ENCODE results near the gene ACSL5. TPM values are rescaled to one million over a fixed set of nuclear protein-coding genes. Genes with fewer than 3 reads are reported as not detected.

The ACSL5 gene
- total and polyA plus RNA-seq, 2 donors (not counting 1 experiment from before 2014, with no cell fraction given), result 31.5 to 36.2 TPM

DNA sequence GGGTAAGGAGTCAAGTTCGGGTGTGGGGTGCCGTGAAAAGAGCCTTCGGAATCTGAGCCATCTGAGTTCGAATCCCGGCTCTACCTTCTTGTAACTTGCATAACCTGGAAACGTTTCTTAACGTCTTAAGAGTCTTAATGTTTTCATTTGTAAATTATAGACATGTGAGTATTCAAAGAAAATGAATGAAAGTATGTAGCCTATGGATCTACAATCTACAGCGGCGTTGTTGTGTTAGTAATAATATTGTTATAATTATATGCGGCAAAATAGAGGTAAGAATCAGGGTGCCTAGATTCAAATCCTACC is 73.7 kb downstream of the ACSL5 start:
- peaks cover 46% of the 10 kb centered on the region for H3K4me1 Mint-ChIP-seq
- 0% methylated on average over 2 of the region's 10 CpGs for WGBS (ENCODE audit: insufficient coverage)
- DNase-seq (no peak), ATAC-seq (ENCODE audit: low read depth) (no peak)
- Histone ChIP-seq H4K20me1 (ENCODE audit: control insufficient read depth, insufficient read depth, low read length, poor library complexity, severe bottlenecking) (peaks cover 7% of the 10 kb centered on the region), H3K36me3 (replicated peaks in 1 of 2; ENCODE audit: control extremely low read depth in 1 of 2, control insufficient read depth in 1 of 2, extremely low read depth in 1 of 2, insufficient read depth in 2 of 2, low read length in 1 of 2) (peaks cover 0 to 13% of the 10 kb centered on the region in 2 experiments), H3K9me3 (ENCODE audit: control extremely low read depth in 1 of 3, control insufficient read depth in 2 of 3, insufficient read depth in 1 of 3, low read length in 2 of 3) (no peaks in the 10 kb centered on the region), H3K27me3 (replicated peaks in 1 of 4; ENCODE audit: control extremely low read depth in 1 of 4, control insufficient read depth in 3 of 4, insufficient read depth in 4 of 4, low read length in 3 of 4) (no peaks in the 10 kb centered on the region), H3K27ac (ENCODE audit: low read length in 2 of 2) (peak overlapping the region; percentile 74 to 84), H3K4me2 (replicated peaks; ENCODE audit: low read depth, low read length, poor library complexity, severe bottlenecking) (peak overlapping the region; percentile 91), H3K4me1 (ENCODE audit: control insufficient read depth in 2 of 2, insufficient read depth in 2 of 2, low read length in 2 of 2) (peaks cover 20 to 23% of the 10 kb centered on the region in 2 donors), H3K4me3 (ENCODE audit: control extremely low read depth in 1 of 5, extremely low read depth in 1 of 5, insufficient read depth in 1 of 5, low read depth in 2 of 5, low read length in 4 of 5) (peak overlapping the region; percentile 79 to 100 (median 99)), H2AFZ (ENCODE audit: insufficient read depth, low read depth, low read length, poor library complexity, severe bottlenecking) (peak overlapping the region; percentile 93), H3K79me2 (ENCODE audit: control insufficient read depth, insufficient read depth, low read length) (peaks cover 64% of the 10 kb centered on the region), H3K9ac (ENCODE audit: low read length) (peak overlapping the region; percentile 99)
- peak overlapping the region; percentile 88 for H3K27ac Mint-ChIP-seq
- ChIA-PET POLR2A (interaction anchor here (1.1 to 1.6 kb wide), 3 partner anchors 12 to 74 kb away, joined by 3 to 13 read pairs (median 6); no protein-coding TSS in a partner anchor), CTCF (interaction anchor here (1.1 to 1.8 kb wide), 2 partner anchors 13 to 24 kb away, joined by 3 to 8 read pairs; no protein-coding TSS in a partner anchor)
- peak overlapping the region; percentile 91 for H3K4me3 Mint-ChIP-seq
- TF ChIP-seq, protein P1, sequence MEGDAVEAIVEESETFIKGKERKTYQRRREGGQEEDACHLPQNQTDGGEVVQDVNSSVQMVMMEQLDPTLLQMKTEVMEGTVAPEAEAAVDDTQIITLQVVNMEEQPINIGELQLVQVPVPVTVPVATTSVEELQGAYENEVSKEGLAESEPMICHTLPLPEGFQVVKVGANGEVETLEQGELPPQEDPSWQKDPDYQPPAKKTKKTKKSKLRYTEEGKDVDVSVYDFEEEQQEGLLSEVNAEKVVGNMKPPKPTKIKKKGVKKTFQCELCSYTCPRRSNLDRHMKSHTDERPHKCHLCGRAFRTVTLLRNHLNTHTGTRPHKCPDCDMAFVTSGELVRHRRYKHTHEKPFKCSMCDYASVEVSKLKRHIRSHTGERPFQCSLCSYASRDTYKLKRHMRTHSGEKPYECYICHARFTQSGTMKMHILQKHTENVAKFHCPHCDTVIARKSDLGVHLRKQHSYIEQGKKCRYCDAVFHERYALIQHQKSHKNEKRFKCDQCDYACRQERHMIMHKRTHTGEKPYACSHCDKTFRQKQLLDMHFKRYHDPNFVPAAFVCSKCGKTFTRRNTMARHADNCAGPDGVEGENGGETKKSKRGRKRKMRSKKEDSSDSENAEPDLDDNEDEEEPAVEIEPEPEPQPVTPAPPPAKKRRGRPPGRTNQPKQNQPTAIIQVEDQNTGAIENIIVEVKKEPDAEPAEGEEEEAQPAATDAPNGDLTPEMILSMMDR (IDR thresholded peaks at IDR 0.05), result no peak
- TF ChIP-seq EZH2 (IDR thresholded peaks at IDR 0.05; ENCODE audit: borderline replicate concordance, insufficient read depth, low read depth, low read length, poor library complexity, severe bottlenecking), result no peak
- intact Hi-C loops (cut with micrococcal nuclease), result loop anchor here (2.0 kb wide), 1 partner anchor 265 kb away; the partner anchor contains the start of gene GPAM
- H3K9me3 Mint-ChIP-seq (ENCODE audit: insufficient read depth), result no peaks in the 10 kb centered on the region
- no peaks in the 10 kb centered on the region for H3K27me3 Mint-ChIP-seq

DNA sequence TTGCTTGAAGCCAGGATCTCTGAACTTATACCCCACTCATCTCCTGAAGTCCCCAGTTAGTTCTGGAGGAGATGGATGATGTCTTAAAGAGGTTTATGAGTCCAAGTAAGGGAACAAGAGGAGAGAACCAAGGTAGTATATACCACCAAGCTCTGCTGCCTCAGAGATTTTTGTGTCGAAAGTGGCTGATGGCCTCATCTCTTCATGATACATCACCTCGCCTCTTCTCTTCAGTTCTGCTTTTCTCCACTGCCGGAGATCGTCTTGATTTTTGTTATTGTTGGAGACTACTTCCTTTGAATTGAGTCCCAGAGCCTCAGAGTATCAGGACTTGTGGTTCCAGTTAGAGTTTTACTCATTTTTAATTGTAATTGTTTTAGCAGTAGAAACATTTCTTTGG is 75.0 kb downstream of the ACSL5 start:
- Mint-ChIP-seq H3K27ac (peak overlapping the region; percentile 43), H3K27me3 (no peaks in the 10 kb centered on the region), H3K4me1 (peaks cover 47% of the 10 kb centered on the region), H3K4me3 (peak overlapping the region; percentile 91), H3K9me3 (ENCODE audit: insufficient read depth) (no peaks in the 10 kb centered on the region)
- 91% methylated on average over 4 of the region's 4 CpGs for WGBS (ENCODE audit: insufficient coverage)
- CTCF ChIA-PET, result interaction anchor here (1.2 kb wide), 1 partner anchor 8 kb away, joined by 3 read pairs; no protein-coding TSS in a partner anchor
- H3K4me1 ChIP-seq (ENCODE audit: control insufficient read depth in 2 of 2, insufficient read depth in 2 of 2, low read length in 2 of 2), result peaks cover 20 to 23% of the 10 kb centered on the region in 2 donors
- H3K9me3 ChIP-seq (ENCODE audit: control extremely low read depth in 1 of 3, control insufficient read depth in 2 of 3, insufficient read depth in 1 of 3, low read length in 2 of 3), result no peaks in the 10 kb centered on the region
- peaks cover 0 to 2% of the 10 kb centered on the region in 2 experiments for H3K36me3 ChIP-seq (replicated peaks in 1 of 2; ENCODE audit: control extremely low read depth in 1 of 2, control insufficient read depth in 1 of 2, extremely low read depth in 1 of 2, insufficient read depth in 2 of 2, low read length in 1 of 2)
- H3K4me3 ChIP-seq (ENCODE audit: control extremely low read depth in 1 of 5, extremely low read depth in 1 of 5, insufficient read depth in 1 of 5, low read depth in 2 of 5, low read length in 4 of 5), result no peak overlapping the region
- peaks cover 7% of the 10 kb centered on the region for H4K20me1 ChIP-seq (ENCODE audit: control insufficient read depth, insufficient read depth, low read length, poor library complexity, severe bottlenecking)
- ATAC-seq (ENCODE audit: low read depth) (no peak), DNase-seq (no peak)
- no peak for TF ChIP-seq EZH2 (IDR thresholded peaks at IDR 0.05; ENCODE audit: borderline replicate concordance, insufficient read depth, low read depth, low read length, poor library complexity, severe bottlenecking)
- TF ChIP-seq, protein P1 (IDR thresholded peaks at IDR 0.05), result no peak
- H3K79me2 ChIP-seq (ENCODE audit: control insufficient read depth, insufficient read depth, low read length), result peaks cover 76% of the 10 kb centered on the region
- POLR2A ChIA-PET, result no interaction called here
- H3K4me2 ChIP-seq (replicated peaks; ENCODE audit: low read depth, low read length, poor library complexity, severe bottlenecking), result peak overlapping the region; percentile 91
- H3K9ac ChIP-seq (ENCODE audit: low read length), result no peak overlapping the region
- intact Hi-C loops (cut with micrococcal nuclease), result no loop called here
- H2AFZ ChIP-seq (ENCODE audit: insufficient read depth, low read depth, low read length, poor library complexity, severe bottlenecking), result no peak overlapping the region
- no peak overlapping the region for H3K27ac ChIP-seq (ENCODE audit: low read length in 2 of 2)
- no peaks in the 10 kb centered on the region for H3K27me3 ChIP-seq (replicated peaks in 1 of 4; ENCODE audit: control extremely low read depth in 1 of 4, control insufficient read depth in 3 of 4, insufficient read depth in 4 of 4, low read length in 3 of 4)

All from B cell (primary cell).